AG04449 (cell line): ENCODE results near the gene TIMM17A.
A peak's percentile ranks its signal among the peaks of the same experiment; 100 is the strongest.
"Not testable (repeated sequence)": the region's sequence is repeated elsewhere in the genome, so short reads cannot be mapped to it uniquely, and the experiment has no call there.

Experiments used
- CTCF ChIA-PET: fragments of 350-600 bp; formaldehyde crosslinking; extraction: SDS; loops from one replicate; lab custom pipeline; 2021; ENCODE audit warnings: antibody characterized with exemption; lab: Yijun Ruan, JAX
- POLR2A ChIA-PET: fragments of 400-600, 350-600 bp; formaldehyde crosslinking; extraction: SDS; loops from one replicate; lab custom pipeline; 2020; ENCODE audit warnings: antibody characterized with exemption, inconsistent platforms; lab: Yijun Ruan, JAX
- DNase-seq: peaks from one replicate; pipeline ENCODE4 v3.0.0-alpha.2; 2010; ENCODE audit warnings: low read depth, low spot score
- H3K4me3 ChIP-seq: 2 replicates; pipeline ENCODE4 v1.5.1; 2011; ENCODE audit warnings: low read depth, mild to moderate bottlenecking, control low read depth, low read length
- TF ChIP-seq, protein P1 (sequence below): IDR thresholded peaks from one replicate; pipeline ENCODE4 v1.5.1; 2011; ENCODE audit warnings: mild to moderate bottlenecking, moderate library complexity, low read length, control low read depth, inconsistent platforms; ENCODE audit not compliant: insufficient read depth; ENCODE audit errors: missing control alignments

TIMM17A gene

DNA sequence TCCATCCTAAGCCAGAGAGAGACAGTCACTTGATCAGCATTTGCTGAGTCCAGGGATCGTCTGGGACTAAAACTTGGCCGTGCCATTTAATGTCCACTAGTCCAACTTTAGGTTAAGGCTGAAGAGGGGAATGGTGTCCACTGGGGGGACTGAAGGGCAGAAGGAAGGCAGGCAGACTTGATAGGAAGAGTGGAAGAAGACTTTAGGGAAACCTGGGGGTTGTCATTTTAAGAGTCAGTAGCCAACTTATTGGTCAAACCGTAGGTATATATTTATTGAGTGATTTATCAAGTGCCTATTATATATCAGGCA lies 7.7 kb upstream of the TIMM17A start:
- H3K4me3 ChIP-seq = peak overlapping the region; percentile 85; the same call in 1 of the 2 replicates
- TF ChIP-seq, protein P1, sequence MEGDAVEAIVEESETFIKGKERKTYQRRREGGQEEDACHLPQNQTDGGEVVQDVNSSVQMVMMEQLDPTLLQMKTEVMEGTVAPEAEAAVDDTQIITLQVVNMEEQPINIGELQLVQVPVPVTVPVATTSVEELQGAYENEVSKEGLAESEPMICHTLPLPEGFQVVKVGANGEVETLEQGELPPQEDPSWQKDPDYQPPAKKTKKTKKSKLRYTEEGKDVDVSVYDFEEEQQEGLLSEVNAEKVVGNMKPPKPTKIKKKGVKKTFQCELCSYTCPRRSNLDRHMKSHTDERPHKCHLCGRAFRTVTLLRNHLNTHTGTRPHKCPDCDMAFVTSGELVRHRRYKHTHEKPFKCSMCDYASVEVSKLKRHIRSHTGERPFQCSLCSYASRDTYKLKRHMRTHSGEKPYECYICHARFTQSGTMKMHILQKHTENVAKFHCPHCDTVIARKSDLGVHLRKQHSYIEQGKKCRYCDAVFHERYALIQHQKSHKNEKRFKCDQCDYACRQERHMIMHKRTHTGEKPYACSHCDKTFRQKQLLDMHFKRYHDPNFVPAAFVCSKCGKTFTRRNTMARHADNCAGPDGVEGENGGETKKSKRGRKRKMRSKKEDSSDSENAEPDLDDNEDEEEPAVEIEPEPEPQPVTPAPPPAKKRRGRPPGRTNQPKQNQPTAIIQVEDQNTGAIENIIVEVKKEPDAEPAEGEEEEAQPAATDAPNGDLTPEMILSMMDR = no peak
- ChIA-PET CTCF (interaction anchor here (11.6 kb wide), 1 partner anchor 53 kb away, joined by 99 read pairs; no protein-coding TSS in a partner anchor), POLR2A (no interaction called here)
- no peak for DNase-seq

DNA sequence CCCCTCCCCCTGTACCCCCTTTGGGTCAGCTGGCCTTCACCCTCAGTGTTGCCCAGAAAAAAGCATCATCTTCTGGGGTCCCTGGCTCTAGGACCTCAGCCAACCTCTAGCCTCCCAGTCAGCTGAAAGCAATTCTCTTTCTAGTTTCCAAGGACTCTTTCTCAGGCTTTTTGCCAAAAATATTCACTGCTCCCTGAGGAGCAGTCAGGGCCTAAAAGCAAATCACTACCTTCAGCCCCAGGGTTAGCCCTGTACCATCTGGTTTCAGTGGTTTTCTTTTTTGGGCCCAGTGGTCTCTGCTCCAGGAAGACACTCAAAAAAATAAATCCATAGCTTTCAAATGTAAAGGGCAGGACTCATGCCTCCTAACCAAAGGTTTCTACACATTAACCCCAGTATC lies 5.8 kb upstream of the TIMM17A start:
- H3K4me3 ChIP-seq = no peak overlapping the region
- ChIA-PET CTCF (interaction anchor here (1.2 to 11.6 kb wide), 2 partner anchors 54 to 170 kb away, joined by 3 to 99 read pairs; no protein-coding TSS in a partner anchor), POLR2A (interaction anchor here (0.7 kb wide), 1 partner anchor 113 kb away, joined by 3 read pairs; no protein-coding TSS in a partner anchor)
- TF ChIP-seq, protein P1 = no peak
- DNase-seq = no peak

DNA sequence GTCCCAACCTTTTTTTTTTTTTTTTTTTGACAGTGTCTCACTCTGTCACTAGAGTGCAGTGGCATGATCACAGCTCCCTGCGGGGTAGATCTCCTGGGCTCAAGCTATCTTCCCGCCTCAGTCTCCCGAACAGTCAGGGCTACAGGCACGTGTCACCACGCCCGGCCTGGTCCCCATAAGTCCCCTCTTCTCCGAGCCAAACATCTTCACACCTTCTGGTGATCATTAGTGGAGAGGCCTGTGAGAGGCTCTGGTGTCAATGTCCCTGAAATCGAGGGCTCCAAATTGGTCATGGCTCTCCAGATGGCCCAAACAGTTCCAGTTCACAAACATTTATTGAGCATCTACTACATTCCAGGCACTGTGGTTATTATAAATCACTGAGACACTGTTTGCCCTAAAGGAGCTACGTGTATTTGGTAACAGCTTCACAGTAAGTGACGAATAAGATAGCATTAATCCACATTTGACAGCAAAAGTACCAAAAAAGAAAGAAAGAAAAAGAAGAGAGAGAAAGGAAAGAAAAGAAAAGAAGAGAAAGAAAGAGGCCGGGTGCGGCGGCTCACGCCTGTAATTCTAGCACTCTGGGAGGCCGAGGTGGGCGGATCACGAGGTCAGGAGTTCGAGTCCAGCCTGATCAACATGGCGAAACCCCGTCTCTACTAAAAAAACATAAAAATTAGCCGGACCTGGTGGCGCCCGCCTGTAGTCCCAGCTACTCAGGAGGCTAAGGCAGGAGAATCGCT lies 867 bp upstream of the TIMM17A start:
- ChIA-PET CTCF (interaction anchor here (0.9 to 11.6 kb wide), 5 partner anchors 9 to 59 kb away, joined by 3 to 99 read pairs (median 17); partner anchors contain the start of gene LMOD1), POLR2A (interaction anchor here (1.0 to 2.2 kb wide), 6 partner anchors 8 to 58 kb away, joined by 3 to 11 read pairs (median 4); partner anchors contain the start of genes LMOD1 and RNPEP)
- TF ChIP-seq, protein P1 = no peak
- DNase-seq = no peak
- H3K4me3 ChIP-seq = peak overlapping the region; percentile 100

DNA sequence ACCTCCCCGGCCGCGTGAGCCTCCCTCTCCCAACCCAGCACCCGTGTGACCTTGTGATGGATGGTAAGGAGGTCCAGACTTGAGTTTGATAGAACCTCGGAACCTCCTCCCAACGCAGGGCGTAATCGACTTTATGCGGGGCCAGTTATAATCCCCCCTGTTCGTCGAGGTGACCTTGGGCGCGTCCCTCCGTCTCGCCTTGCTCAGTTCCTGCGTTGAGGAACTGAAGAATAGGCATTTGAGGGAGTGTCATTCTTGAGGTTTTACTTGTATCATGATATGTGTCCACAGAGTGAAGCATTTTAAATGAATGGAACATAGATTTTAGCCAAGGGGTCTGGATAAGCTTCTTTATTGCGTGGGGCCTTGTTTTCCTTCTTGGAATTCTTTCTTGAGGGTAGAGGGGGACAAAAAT lies 433 bp downstream of the TIMM17A start:
- ChIA-PET CTCF (interaction anchor here (1.6 to 11.6 kb wide), 4 partner anchors 10 to 61 kb away, joined by 3 to 99 read pairs (median 18); partner anchors contain the start of gene LMOD1), POLR2A (interaction anchor here (0.7 to 2.2 kb wide), 7 partner anchors 8 to 60 kb away, joined by 3 to 11 read pairs (median 4); partner anchors contain the start of genes LMOD1 and RNPEP)
- peak overlapping the region; percentile 100 for H3K4me3 ChIP-seq
- TF ChIP-seq, protein P1 = no peak
- no peak for DNase-seq

DNA sequence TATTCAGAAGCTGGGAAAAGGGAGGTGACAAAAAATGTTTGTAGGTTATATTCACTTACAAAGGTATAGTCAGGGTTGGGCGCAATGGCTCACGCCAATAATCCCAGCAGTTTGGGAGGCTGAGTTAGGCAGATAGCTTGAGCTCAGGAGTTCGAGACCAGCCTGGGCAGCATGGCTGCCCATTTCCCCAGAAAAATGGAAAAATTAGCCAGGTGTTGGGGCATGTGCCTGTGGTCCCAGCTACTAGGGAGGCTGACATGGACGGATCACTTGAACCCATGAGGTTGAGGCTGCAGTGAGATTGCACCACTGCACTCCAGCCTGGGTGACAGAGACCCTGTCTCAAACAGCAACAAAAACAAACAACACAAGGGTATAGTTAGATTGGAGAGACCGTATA lies 3.0 kb downstream of the TIMM17A start:
- ChIA-PET CTCF (interaction anchor here (2.2 to 11.6 kb wide), 2 partner anchors 14 to 63 kb away, joined by 7 to 99 read pairs; no protein-coding TSS in a partner anchor), POLR2A (no interaction called here)
- no peak overlapping the region for H3K4me3 ChIP-seq
- no peak for DNase-seq
- TF ChIP-seq, protein P1 = no peak

DNA sequence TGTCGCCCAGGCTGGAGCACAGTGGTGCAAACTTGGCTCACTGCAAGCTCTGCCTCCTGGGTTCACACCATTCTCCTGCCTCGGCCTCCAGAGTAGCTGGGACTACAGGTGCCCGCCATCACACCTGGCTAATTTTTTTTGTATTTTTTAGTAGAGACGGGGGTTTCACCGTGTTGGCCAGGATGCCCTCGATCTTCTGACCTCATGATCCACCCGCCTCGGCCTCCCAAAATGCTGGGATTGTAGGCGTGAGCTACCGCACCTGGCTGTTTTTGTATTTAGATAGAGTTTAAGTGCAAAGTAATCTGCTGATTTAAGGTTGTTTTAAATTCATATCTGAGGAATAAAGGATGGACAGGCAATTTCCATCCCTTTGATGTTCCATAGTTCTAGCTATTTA lies 7.1 kb downstream of the TIMM17A start:
- POLR2A ChIA-PET = interaction anchor here (2.0 to 3.5 kb wide), 2 partner anchors 16 to 67 kb away, joined by 5 to 13 read pairs; partner anchors contain the start of gene LMOD1

More for the DNA sequence above, 7.1 kb downstream of the TIMM17A start:
- CTCF ChIA-PET = interaction anchor here (1.1 to 17.5 kb wide), 3 partner anchors 11 to 79 kb away, joined by 3 to 656 read pairs (median 40); partner anchors contain the start of gene SHISA4
- DNase-seq, H3K4me3 ChIP-seq: not testable (repeated sequence)
